ENCODE data around the gene EPHA6. TPM values are rescaled to one million over a fixed set of nuclear protein-coding genes. Genes with fewer than 3 reads are reported as not detected.
"Not testable (repeated sequence)": the region's sequence is repeated elsewhere in the genome, so short reads cannot be mapped to it uniquely, and the experiment has no call there.

Gene EPHA6
- total RNA-seq, 1 experiment from 2014 or later, result 3.6 TPM

GRCh38 chr3:97612632-97613031, 798.2 kb downstream of the EPHA6 start:
- H3K27ac ChIP-seq (ENCODE audit: low read length), result no peak overlapping the region
- no peak overlapping the region for H3K4me2 ChIP-seq (ENCODE audit: low read length)
- peak; percentile 58 for ATAC-seq
- no peak overlapping the region for H3K4me3 ChIP-seq (ENCODE audit: low read length)
- H4K20me1 ChIP-seq (ENCODE audit: low read length), result no peaks in the 10 kb centered on the region
- H3K36me3 ChIP-seq (ENCODE audit: low read depth, low read length), result no peaks in the 10 kb centered on the region
- no peak for DNase-seq
- TF ChIP-seq CTCF (conservative IDR thresholded peaks at IDR 0.05; ENCODE audit: low read depth, low read length) (no peak), EZH2 (IDR thresholded peaks at IDR 0.05; ENCODE audit: low read length, unreplicated experiment) (no peak), EZH2phosphoT487 (IDR thresholded peaks at IDR 0.05; ENCODE audit: borderline replicate concordance, low read length) (no peak)
- H3K9ac ChIP-seq (ENCODE audit: low read length), result no peak overlapping the region
- H3K79me2 ChIP-seq (ENCODE audit: low read length), result no peaks in the 10 kb centered on the region
- H3F3A ChIP-seq (ENCODE audit: low read length, unreplicated experiment), result no peaks in the 10 kb centered on the region
- H3K9me3 ChIP-seq (ENCODE audit: low read length), result no peaks in the 10 kb centered on the region
- no peaks in the 10 kb centered on the region for H3K4me1 ChIP-seq (ENCODE audit: insufficient read depth, low read length)
- BruUV-seq (replicated peaks), result no TSS peak
- no peaks in the 10 kb centered on the region for H3K9me2 ChIP-seq (replicated peaks; ENCODE audit: low read length)
- POLR2A ChIA-PET (ENCODE audit: unreplicated experiment), result no interaction called here
- intact Hi-C loops (cut with micrococcal nuclease), result no loop called here
- CTCF ChIA-PET, result no interaction called here
- no peaks in the 10 kb centered on the region for H3K27me3 ChIP-seq (ENCODE audit: low read length)
- no peak overlapping the region for H2AFZ ChIP-seq (ENCODE audit: low read length)

GRCh38 chr3:97613139-97613538, 798.7 kb downstream of the EPHA6 start:
- no peak for DNase-seq
- TF ChIP-seq CTCF (conservative IDR thresholded peaks at IDR 0.05; ENCODE audit: low read depth, low read length) (no peak), EZH2 (IDR thresholded peaks at IDR 0.05; ENCODE audit: low read length, unreplicated experiment) (no peak), EZH2phosphoT487 (IDR thresholded peaks at IDR 0.05; ENCODE audit: borderline replicate concordance, low read length) (no peak)
- no peak overlapping the region for H3K27ac ChIP-seq (ENCODE audit: low read length)
- no peaks in the 10 kb centered on the region for H4K20me1 ChIP-seq (ENCODE audit: low read length)
- intact Hi-C loops (cut with micrococcal nuclease), result no loop called here
- no peak overlapping the region for H3K9ac ChIP-seq (ENCODE audit: low read length)
- no peaks in the 10 kb centered on the region for H3K9me3 ChIP-seq (ENCODE audit: low read length)
- H3K9me2 ChIP-seq (replicated peaks; ENCODE audit: low read length), result no peaks in the 10 kb centered on the region
- no peak overlapping the region for H3K4me3 ChIP-seq (ENCODE audit: low read length)
- H2AFZ ChIP-seq (ENCODE audit: low read length), result no peak overlapping the region
- H3K27me3 ChIP-seq (ENCODE audit: low read length), result no peaks in the 10 kb centered on the region
- H3F3A ChIP-seq (ENCODE audit: low read length, unreplicated experiment), result no peaks in the 10 kb centered on the region
- no peaks in the 10 kb centered on the region for H3K4me1 ChIP-seq (ENCODE audit: insufficient read depth, low read length)
- no peak for ATAC-seq
- H3K79me2 ChIP-seq (ENCODE audit: low read length), result no peaks in the 10 kb centered on the region
- CTCF ChIA-PET, result no interaction called here
- no peak overlapping the region for H3K4me2 ChIP-seq (ENCODE audit: low read length)
- BruUV-seq (replicated peaks), result no TSS peak
- POLR2A ChIA-PET (ENCODE audit: unreplicated experiment), result no interaction called here
- no peaks in the 10 kb centered on the region for H3K36me3 ChIP-seq (ENCODE audit: low read depth, low read length)

GRCh38 chr3:97620514-97620913, 806.1 kb downstream of the EPHA6 start:
- H3K27ac ChIP-seq (ENCODE audit: low read length); H3F3A ChIP-seq (ENCODE audit: low read length, unreplicated experiment); H3K4me3 ChIP-seq (ENCODE audit: low read length); H3K9me2 ChIP-seq (replicated peaks; ENCODE audit: low read length); H3K4me2 ChIP-seq (ENCODE audit: low read length); BruUV-seq (replicated peaks); H2AFZ ChIP-seq (ENCODE audit: low read length); DNase-seq; H3K79me2 ChIP-seq (ENCODE audit: low read length); CTCF ChIA-PET; intact Hi-C loops (cut with micrococcal nuclease); H3K4me1 ChIP-seq (ENCODE audit: insufficient read depth, low read length); H3K9me3 ChIP-seq (ENCODE audit: low read length); POLR2A ChIA-PET (ENCODE audit: unreplicated experiment); H3K27me3 ChIP-seq (ENCODE audit: low read length); H3K9ac ChIP-seq (ENCODE audit: low read length); H3K36me3 ChIP-seq (ENCODE audit: low read depth, low read length); ATAC-seq; H4K20me1 ChIP-seq (ENCODE audit: low read length): not testable (repeated sequence)
